Progenitor cell of endocrine pancreas (in vitro differentiated cells): ENCODE data around the gene ANAPC4. TPM values are rescaled to one million over a fixed set of nuclear protein-coding genes. Genes with fewer than 3 reads are reported as not detected.

Experiments used
- DNase-seq: peaks from one replicate; pipeline ENCODE4 v3.0.0; 2021; ENCODE audit warnings: low spot score; ENCODE audit not compliant: unreplicated experiment
- H3K27ac Mint-ChIP-seq: 2 replicates; pipeline ENCODE4 v1.8.0; 2021; ENCODE audit warnings: mild to moderate bottlenecking, moderate library complexity, mixed read lengths
- H3K27me3 Mint-ChIP-seq: 2 replicates; pipeline ENCODE4 v1.8.0; 2021; ENCODE audit warnings: mixed read lengths
- H3K36me3 Mint-ChIP-seq: 2 replicates; pipeline ENCODE4 v1.8.0; 2022; ENCODE audit warnings: mixed read lengths; ENCODE audit not compliant: insufficient read depth
- H3K4me1 Mint-ChIP-seq: 2 replicates; pipeline ENCODE4 v1.8.0; 2021; ENCODE audit warnings: low read depth, mixed read lengths
- H3K4me3 Mint-ChIP-seq: 2 replicates; pipeline ENCODE4 v1.8.0; 2021; ENCODE audit warnings: low read depth, mild to moderate bottlenecking, moderate library complexity, mixed read lengths
- H3K9me3 Mint-ChIP-seq: 2 replicates; pipeline ENCODE4 v1.8.0; 2021; ENCODE audit warnings: low read depth, mixed read lengths
- total RNA-seq: library from RNA; stranded (reverse); gene quantifications from 2 replicates; pipeline ENCODE4 v1.2.1, GENCODE V29; 2021
- TF ChIP-seq, protein P1 (sequence below): fragments of 200-600 bp; sonication (generic); IDR thresholded peaks from one replicate; pipeline ENCODE4 v1.5.0; 2021; ENCODE audit warnings: antibody characterized with exemption, mild to moderate bottlenecking; ENCODE audit not compliant: unreplicated experiment

The ANAPC4 gene
- total RNA-seq, 1 donor from 2014 or later, result 39.5 TPM

DNA sequence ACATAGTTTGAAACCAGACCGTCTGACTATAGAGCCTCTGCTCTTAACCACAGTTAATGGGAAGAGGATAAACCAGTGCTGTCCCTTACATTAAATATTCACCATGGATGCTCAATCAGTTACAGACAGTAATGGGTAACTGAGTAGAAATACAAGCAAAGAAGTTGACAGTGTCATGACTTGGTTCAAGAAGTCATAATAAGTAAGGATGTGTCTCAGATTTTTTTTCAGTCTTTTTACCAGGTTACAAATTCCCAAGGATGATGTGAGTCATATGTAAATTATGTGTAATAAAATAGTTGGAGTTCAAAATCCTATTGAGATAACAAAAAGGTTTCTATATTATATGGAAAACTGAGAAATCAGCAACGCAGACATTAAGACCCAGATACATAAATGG, 33.4 kb upstream of the ANAPC4 start:
- H3K4me3 Mint-ChIP-seq, result no peak overlapping the region
- peaks cover 10% of the 10 kb centered on the region for H3K4me1 Mint-ChIP-seq
- no peak overlapping the region for H3K27ac Mint-ChIP-seq
- no peaks in the 10 kb centered on the region for H3K9me3 Mint-ChIP-seq
- no peak for DNase-seq
- H3K36me3 Mint-ChIP-seq, result peaks cover 3% of the 10 kb centered on the region
- TF ChIP-seq, protein P1, sequence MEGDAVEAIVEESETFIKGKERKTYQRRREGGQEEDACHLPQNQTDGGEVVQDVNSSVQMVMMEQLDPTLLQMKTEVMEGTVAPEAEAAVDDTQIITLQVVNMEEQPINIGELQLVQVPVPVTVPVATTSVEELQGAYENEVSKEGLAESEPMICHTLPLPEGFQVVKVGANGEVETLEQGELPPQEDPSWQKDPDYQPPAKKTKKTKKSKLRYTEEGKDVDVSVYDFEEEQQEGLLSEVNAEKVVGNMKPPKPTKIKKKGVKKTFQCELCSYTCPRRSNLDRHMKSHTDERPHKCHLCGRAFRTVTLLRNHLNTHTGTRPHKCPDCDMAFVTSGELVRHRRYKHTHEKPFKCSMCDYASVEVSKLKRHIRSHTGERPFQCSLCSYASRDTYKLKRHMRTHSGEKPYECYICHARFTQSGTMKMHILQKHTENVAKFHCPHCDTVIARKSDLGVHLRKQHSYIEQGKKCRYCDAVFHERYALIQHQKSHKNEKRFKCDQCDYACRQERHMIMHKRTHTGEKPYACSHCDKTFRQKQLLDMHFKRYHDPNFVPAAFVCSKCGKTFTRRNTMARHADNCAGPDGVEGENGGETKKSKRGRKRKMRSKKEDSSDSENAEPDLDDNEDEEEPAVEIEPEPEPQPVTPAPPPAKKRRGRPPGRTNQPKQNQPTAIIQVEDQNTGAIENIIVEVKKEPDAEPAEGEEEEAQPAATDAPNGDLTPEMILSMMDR, result no peak
- no peaks in the 10 kb centered on the region for H3K27me3 Mint-ChIP-seq

DNA sequence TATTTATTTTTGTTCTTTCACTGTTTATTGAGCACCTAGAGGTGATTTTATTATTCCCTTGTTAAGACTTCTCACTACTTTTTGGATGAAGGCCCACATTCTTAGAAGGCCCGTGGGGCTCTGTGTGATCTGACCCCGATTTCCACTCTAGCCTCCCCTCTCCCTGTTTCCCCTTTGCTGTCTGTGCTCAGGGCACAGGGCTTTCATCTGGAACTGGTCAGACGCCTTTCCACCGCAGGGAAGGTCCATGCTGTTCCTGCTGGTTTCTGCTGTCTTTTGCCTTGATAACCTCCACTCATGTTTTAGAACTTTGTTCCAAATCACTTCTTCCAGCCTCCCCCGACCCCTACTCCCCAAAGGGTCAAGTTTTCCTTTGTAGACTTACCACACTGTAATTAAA, 31.3 kb upstream of the ANAPC4 start:
- Mint-ChIP-seq H3K4me3 (no peak overlapping the region), H3K36me3 (peaks cover 3% of the 10 kb centered on the region), H3K4me1 (peaks cover 11% of the 10 kb centered on the region), H3K9me3 (no peaks in the 10 kb centered on the region), H3K27me3 (no peaks in the 10 kb centered on the region), H3K27ac (no peak overlapping the region)
- no peak for DNase-seq
- TF ChIP-seq, protein P1, result no peak

- H3K4me1 Mint-ChIP-seq, result peaks cover 11% of the 10 kb centered on the region
- H3K36me3 Mint-ChIP-seq, result peaks cover 3% of the 10 kb centered on the region
- TF ChIP-seq, protein P1, result no peak
- no peak overlapping the region for H3K4me3 Mint-ChIP-seq
- H3K27me3 Mint-ChIP-seq, result no peaks in the 10 kb centered on the region
- no peaks in the 10 kb centered on the region for H3K9me3 Mint-ChIP-seq
- H3K27ac Mint-ChIP-seq, result no peak overlapping the region
- no peak for DNase-seq
These were observed 30.1 kb upstream of the ANAPC4 start for GRCh38 chr4:25346913-25347312.

GRCh38 chr4:25347473-25347872, 29.6 kb upstream of the ANAPC4 start:
- TF ChIP-seq, protein P1, result no peak
- no peak overlapping the region for H3K4me3 Mint-ChIP-seq

GRCh38 chr4:25347971-25348370, 29.1 kb upstream of the ANAPC4 start:
- no peak for DNase-seq
- Mint-ChIP-seq H3K27me3 (no peaks in the 10 kb centered on the region), H3K27ac (no peak overlapping the region), H3K4me3 (no peak overlapping the region), H3K4me1 (peaks cover 11% of the 10 kb centered on the region), H3K9me3 (no peaks in the 10 kb centered on the region), H3K36me3 (peaks cover 4% of the 10 kb centered on the region)
- TF ChIP-seq, protein P1, result no peak

More at GRCh38 chr4:25347473-25347872, 29.6 kb upstream of the ANAPC4 start:
- DNase-seq, result no peak
- Mint-ChIP-seq H3K9me3 (no peaks in the 10 kb centered on the region), H3K4me1 (peaks cover 11% of the 10 kb centered on the region), H3K27ac (no peak overlapping the region), H3K27me3 (no peaks in the 10 kb centered on the region), H3K36me3 (peaks cover 4% of the 10 kb centered on the region)
